ENCODE results near the gene LSM2.

LSM2 gene

GRCh38 chr6:31778999-31779885 lies 27.5 kb downstream of the LSM2 start:
- H2AFZ ChIP-seq (ENCODE audit: low read length), result no peak overlapping the region
- H3K36me3 ChIP-seq (ENCODE audit: insufficient read depth, low read length), result peaks cover 41% of the 10 kb centered on the region; the same call in 1 of the 2 replicates
- H3K27me3 ChIP-seq (ENCODE audit: insufficient read depth, low read length, poor library complexity, severe bottlenecking), result no peaks in the 10 kb centered on the region
- H3K9me3 ChIP-seq (ENCODE audit: insufficient read depth, low read depth, low read length), result no peaks in the 10 kb centered on the region
- H3K9ac ChIP-seq (ENCODE audit: low read depth, low read length, poor library complexity, severe bottlenecking), result no peak overlapping the region
- H4K20me1 ChIP-seq (ENCODE audit: insufficient read depth, low read length, poor library complexity, severe bottlenecking), result no peaks in the 10 kb centered on the region
- no peak for TF ChIP-seq EZH2phosphoT487 (IDR thresholded peaks at IDR 0.05; ENCODE audit: borderline replicate concordance)
- no peak for TF ChIP-seq CTCF (conservative IDR thresholded peaks at IDR 0.05; ENCODE audit: low read length)
- H3K4me3 ChIP-seq (ENCODE audit: low read length, poor library complexity, severe bottlenecking), result no peak overlapping the region
- no peak overlapping the region for H3K4me2 ChIP-seq (ENCODE audit: low read depth, low read length, poor library complexity, severe bottlenecking)
- H3K4me1 ChIP-seq (ENCODE audit: insufficient read depth, low read length, poor library complexity, severe bottlenecking), result peaks cover 8% of the 10 kb centered on the region
- H3K9me2 ChIP-seq (replicated peaks; ENCODE audit: low read depth, low read length), result no peaks in the 10 kb centered on the region
- no peaks in the 10 kb centered on the region for H3F3A ChIP-seq (ENCODE audit: low read depth)
- no peaks in the 10 kb centered on the region for H3K79me2 ChIP-seq (ENCODE audit: insufficient read depth, low read length)

- Histone ChIP-seq H3K79me2 (ENCODE audit: insufficient read depth, low read length) (no peaks in the 10 kb centered on the region), H3K4me3 (ENCODE audit: low read length, poor library complexity, severe bottlenecking) (no peak overlapping the region), H3K27me3 (ENCODE audit: insufficient read depth, low read length, poor library complexity, severe bottlenecking) (no peaks in the 10 kb centered on the region), H3F3A (ENCODE audit: low read depth) (no peaks in the 10 kb centered on the region), H3K9me3 (ENCODE audit: insufficient read depth, low read depth, low read length) (no peaks in the 10 kb centered on the region), H3K9me2 (replicated peaks; ENCODE audit: low read depth, low read length) (no peaks in the 10 kb centered on the region), H3K36me3 (ENCODE audit: insufficient read depth, low read length) (peaks cover 35% of the 10 kb centered on the region; the same call in 1 of the 2 replicates), H3K4me2 (ENCODE audit: low read depth, low read length, poor library complexity, severe bottlenecking) (no peak overlapping the region), H4K20me1 (ENCODE audit: insufficient read depth, low read length, poor library complexity, severe bottlenecking) (no peaks in the 10 kb centered on the region), H3K9ac (ENCODE audit: low read depth, low read length, poor library complexity, severe bottlenecking) (no peak overlapping the region), H2AFZ (ENCODE audit: low read length) (no peak overlapping the region), H3K4me1 (ENCODE audit: insufficient read depth, low read length, poor library complexity, severe bottlenecking) (peaks cover 8% of the 10 kb centered on the region)
- TF ChIP-seq EZH2phosphoT487 (IDR thresholded peaks at IDR 0.05; ENCODE audit: borderline replicate concordance) (no peak), CTCF (conservative IDR thresholded peaks at IDR 0.05; ENCODE audit: low read length) (no peak)
Observed at GRCh38 chr6:31778193-31778592, 28.6 kb downstream of the LSM2 start.

GRCh38 chr6:31777667-31778050 lies 29.1 kb downstream of the LSM2 start:
- peaks cover 13% of the 10 kb centered on the region for H3K4me1 ChIP-seq (ENCODE audit: insufficient read depth, low read length, poor library complexity, severe bottlenecking)
- H3K4me3 ChIP-seq (ENCODE audit: low read length, poor library complexity, severe bottlenecking), result no peak overlapping the region
- no peak for TF ChIP-seq CTCF (conservative IDR thresholded peaks at IDR 0.05; ENCODE audit: low read length)
- TF ChIP-seq EZH2phosphoT487 (IDR thresholded peaks at IDR 0.05; ENCODE audit: borderline replicate concordance), result no peak

More at GRCh38 chr6:31777667-31778050, 29.1 kb downstream of the LSM2 start:
- Histone ChIP-seq H4K20me1 (ENCODE audit: insufficient read depth, low read length, poor library complexity, severe bottlenecking) (no peaks in the 10 kb centered on the region), H3K36me3 (ENCODE audit: insufficient read depth, low read length) (peaks cover 32% of the 10 kb centered on the region; the same call in 1 of the 2 replicates), H3K9me3 (ENCODE audit: insufficient read depth, low read depth, low read length) (no peaks in the 10 kb centered on the region), H3K27me3 (ENCODE audit: insufficient read depth, low read length, poor library complexity, severe bottlenecking) (no peaks in the 10 kb centered on the region), H3K4me2 (ENCODE audit: low read depth, low read length, poor library complexity, severe bottlenecking) (no peak overlapping the region), H3K9me2 (replicated peaks; ENCODE audit: low read depth, low read length) (no peaks in the 10 kb centered on the region), H3K9ac (ENCODE audit: low read depth, low read length, poor library complexity, severe bottlenecking) (no peak overlapping the region), H2AFZ (ENCODE audit: low read length) (no peak overlapping the region), H3F3A (ENCODE audit: low read depth) (no peaks in the 10 kb centered on the region), H3K79me2 (ENCODE audit: insufficient read depth, low read length) (no peaks in the 10 kb centered on the region)

Measured in Loucy (cell line).